Vagina (tissue), 2 donors: ENCODE results near the gene ATG3. TPM values are rescaled to one million over a fixed set of nuclear protein-coding genes. Genes with fewer than 3 reads are reported as not detected.

Source experiments
- DNase-seq, 2 donors: peaks; one replicate each; pipeline ENCODE4 v3.0.0-alpha.2; 2017; ENCODE audit errors: extremely low spot score in 2 of 2
- H3K27ac ChIP-seq: fragments of 200-600 bp; sonication (generic); one replicate; pipeline ENCODE4 v1.5.1; 2019
- H3K27me3 ChIP-seq: fragments of 200-600 bp; sonication (generic); one replicate; pipeline ENCODE4 v1.5.1; 2019
- H3K36me3 ChIP-seq, 2 donors: fragments of 200-600 bp; sonication (generic); one replicate each; pipeline ENCODE4 v1.5.1; 2017 to 2019
- H3K4me1 ChIP-seq: fragments of 200-600 bp; sonication (generic); one replicate; pipeline ENCODE4 v1.5.1; 2019
- H3K4me3 ChIP-seq, 2 donors: fragments of 200-600 bp; sonication (generic); 1 replicate in 1 of 2; 2 replicates in 1 of 2; pipeline ENCODE4 v1.5.1; 2016 to 2019
- H3K9me3 ChIP-seq: fragments of 200-600 bp; sonication (generic); one replicate; pipeline ENCODE4 v1.5.1; 2019
- POLR2A ChIP-seq, 2 donors: fragments of 450-650 bp; IDR thresholded peaks; one replicate each; pipeline ENCODE4 v1.6.1; 2017; ENCODE audit warnings: antibody characterized with exemption in 2 of 2, mild to moderate bottlenecking in 2 of 2, moderate library complexity in 2 of 2
- POLR2AphosphoS5 ChIP-seq, 2 donors: sonication (generic); formaldehyde crosslinking; IDR thresholded peaks; one replicate each; pipeline ENCODE4 v1.9.0; 2017; ENCODE audit warnings: antibody characterized with exemption in 2 of 2, mild to moderate bottlenecking in 2 of 2, low read depth in 1 of 2; ENCODE audit not compliant: insufficient read depth in 1 of 2
- intact Hi-C: fragments of 100-400 bp; cut with DNase I; formaldehyde crosslinking; loops from one replicate; pipeline ENCODE4 v1.15.1; 2023
- total RNA-seq: library from RNA; depleted of rRNA; stranded (reverse); fragments of >200 nt; gene quantifications from one replicate; pipeline ENCODE4 v1.2.3, GENCODE V29; 2016
- TF ChIP-seq, protein P1 (sequence below), 3 experiments: fragments of 450-650 bp in 2 of 3; fragments of 200-600 bp in 1 of 3; sonication (generic) in 1 of 3; IDR thresholded peaks; one replicate each; pipeline ENCODE4 v1.5.1; 2017 to 2019; ENCODE audit warnings: antibody characterized with exemption in 3 of 3, mild to moderate bottlenecking in 2 of 3, moderate library complexity in 2 of 3

ATG3 gene
- total RNA-seq, 1 donor from 2014 or later: 56.5 TPM

DNA sequence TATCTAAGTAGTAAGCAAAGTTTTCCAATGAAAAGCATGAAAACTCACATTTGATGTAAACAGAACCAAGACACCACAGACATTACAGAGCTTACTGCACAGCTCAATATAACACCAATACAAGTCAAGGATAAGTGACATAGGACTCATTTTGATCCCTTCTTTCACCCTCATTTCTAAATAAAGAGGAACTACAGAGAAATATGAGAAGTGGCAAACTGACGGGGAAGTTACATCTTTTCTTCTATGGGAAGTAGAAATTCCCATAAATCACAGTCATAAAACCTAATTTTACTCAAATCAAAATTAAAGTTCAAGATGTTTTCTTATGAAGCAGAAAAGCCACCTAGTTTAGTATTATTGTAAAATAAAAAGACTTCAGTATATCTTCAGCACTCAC lies 3.8 kb downstream of the ATG3 start:
- H3K4me1 ChIP-seq: peaks cover 44% of the 10 kb centered on the region
- H3K27me3 ChIP-seq: no peaks in the 10 kb centered on the region
- intact Hi-C loops: no loop called here
- no peak overlapping the region for H3K4me3 ChIP-seq
- TF ChIP-seq POLR2AphosphoS5 (IDR thresholded peaks at IDR 0.05; ENCODE audit: insufficient read depth in 1 of 2, low read depth in 1 of 2): no peak
- TF ChIP-seq, protein P1, sequence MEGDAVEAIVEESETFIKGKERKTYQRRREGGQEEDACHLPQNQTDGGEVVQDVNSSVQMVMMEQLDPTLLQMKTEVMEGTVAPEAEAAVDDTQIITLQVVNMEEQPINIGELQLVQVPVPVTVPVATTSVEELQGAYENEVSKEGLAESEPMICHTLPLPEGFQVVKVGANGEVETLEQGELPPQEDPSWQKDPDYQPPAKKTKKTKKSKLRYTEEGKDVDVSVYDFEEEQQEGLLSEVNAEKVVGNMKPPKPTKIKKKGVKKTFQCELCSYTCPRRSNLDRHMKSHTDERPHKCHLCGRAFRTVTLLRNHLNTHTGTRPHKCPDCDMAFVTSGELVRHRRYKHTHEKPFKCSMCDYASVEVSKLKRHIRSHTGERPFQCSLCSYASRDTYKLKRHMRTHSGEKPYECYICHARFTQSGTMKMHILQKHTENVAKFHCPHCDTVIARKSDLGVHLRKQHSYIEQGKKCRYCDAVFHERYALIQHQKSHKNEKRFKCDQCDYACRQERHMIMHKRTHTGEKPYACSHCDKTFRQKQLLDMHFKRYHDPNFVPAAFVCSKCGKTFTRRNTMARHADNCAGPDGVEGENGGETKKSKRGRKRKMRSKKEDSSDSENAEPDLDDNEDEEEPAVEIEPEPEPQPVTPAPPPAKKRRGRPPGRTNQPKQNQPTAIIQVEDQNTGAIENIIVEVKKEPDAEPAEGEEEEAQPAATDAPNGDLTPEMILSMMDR (IDR thresholded peaks at IDR 0.05): no peak
- no peak for TF ChIP-seq POLR2A (IDR thresholded peaks at IDR 0.05)
- H3K27ac ChIP-seq: no peak overlapping the region
- no peak for DNase-seq
- H3K36me3 ChIP-seq: peaks cover 0 to 8% of the 10 kb centered on the region in 2 donors
- H3K9me3 ChIP-seq: no peaks in the 10 kb centered on the region

- Histone ChIP-seq H3K9me3 (no peaks in the 10 kb centered on the region), H3K27ac (no peak overlapping the region), H3K4me1 (peaks cover 45% of the 10 kb centered on the region), H3K27me3 (no peaks in the 10 kb centered on the region), H3K36me3 (peaks cover 0 to 8% of the 10 kb centered on the region in 2 donors), H3K4me3 (no peak overlapping the region)
- intact Hi-C loops: no loop called here
- DNase-seq: no peak
- no peak for TF ChIP-seq POLR2A (IDR thresholded peaks at IDR 0.05)
Measured at GRCh38 chr3:112555535-112556170, 6.1 kb downstream of the ATG3 start.

GRCh38 chr3:112550859-112551258 lies 10.9 kb downstream of the ATG3 start:
- Histone ChIP-seq H3K27me3 (no peaks in the 10 kb centered on the region), H3K4me3 (no peak overlapping the region), H3K36me3 (peaks cover 0 to 24% of the 10 kb centered on the region in 2 donors), H3K9me3 (no peaks in the 10 kb centered on the region), H3K4me1 (peaks cover 16% of the 10 kb centered on the region), H3K27ac (no peak overlapping the region)
- intact Hi-C loops: no loop called here
- DNase-seq: no peak
- TF ChIP-seq, protein P1 (IDR thresholded peaks at IDR 0.05): no peak
- TF ChIP-seq POLR2AphosphoS5 (IDR thresholded peaks at IDR 0.05; ENCODE audit: insufficient read depth in 1 of 2, low read depth in 1 of 2) (no peak), POLR2A (IDR thresholded peaks at IDR 0.05) (no peak)

DNA sequence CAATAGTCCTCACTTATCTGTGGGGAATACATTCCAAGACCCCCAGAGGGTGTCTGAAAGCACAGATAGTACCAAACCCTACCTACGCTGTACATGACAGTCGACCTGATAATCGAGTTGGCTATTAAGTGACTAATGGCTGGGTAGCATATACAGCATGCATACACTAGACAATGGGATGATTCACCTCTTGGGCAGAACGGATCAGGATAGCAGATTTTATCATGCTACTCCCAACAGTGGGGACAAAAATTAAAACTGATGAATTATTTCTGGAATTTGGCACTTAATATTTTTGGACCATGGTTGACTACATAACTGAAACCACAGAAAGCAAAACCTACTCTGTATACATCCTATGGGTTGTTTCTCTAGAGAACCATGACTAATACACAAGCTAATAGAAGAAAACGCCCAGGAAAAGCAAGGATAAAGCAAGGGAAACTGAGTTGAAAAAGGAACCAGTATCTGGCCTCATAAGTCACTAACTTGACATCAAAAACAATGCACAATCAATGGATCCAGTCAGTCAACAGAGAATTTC lies 15.5 kb downstream of the ATG3 start:
- no peak for TF ChIP-seq POLR2A (IDR thresholded peaks at IDR 0.05)
- TF ChIP-seq, protein P1 (IDR thresholded peaks at IDR 0.05): no peak
- TF ChIP-seq POLR2AphosphoS5 (IDR thresholded peaks at IDR 0.05; ENCODE audit: insufficient read depth in 1 of 2, low read depth in 1 of 2): no peak
- DNase-seq: no peak
- Histone ChIP-seq H3K27ac (no peak overlapping the region), H3K27me3 (no peaks in the 10 kb centered on the region), H3K36me3 (peaks cover 0 to 45% of the 10 kb centered on the region in 2 donors), H3K4me3 (no peak overlapping the region), H3K4me1 (peaks cover 4% of the 10 kb centered on the region), H3K9me3 (no peaks in the 10 kb centered on the region)
- intact Hi-C loops: no loop called here

DNA sequence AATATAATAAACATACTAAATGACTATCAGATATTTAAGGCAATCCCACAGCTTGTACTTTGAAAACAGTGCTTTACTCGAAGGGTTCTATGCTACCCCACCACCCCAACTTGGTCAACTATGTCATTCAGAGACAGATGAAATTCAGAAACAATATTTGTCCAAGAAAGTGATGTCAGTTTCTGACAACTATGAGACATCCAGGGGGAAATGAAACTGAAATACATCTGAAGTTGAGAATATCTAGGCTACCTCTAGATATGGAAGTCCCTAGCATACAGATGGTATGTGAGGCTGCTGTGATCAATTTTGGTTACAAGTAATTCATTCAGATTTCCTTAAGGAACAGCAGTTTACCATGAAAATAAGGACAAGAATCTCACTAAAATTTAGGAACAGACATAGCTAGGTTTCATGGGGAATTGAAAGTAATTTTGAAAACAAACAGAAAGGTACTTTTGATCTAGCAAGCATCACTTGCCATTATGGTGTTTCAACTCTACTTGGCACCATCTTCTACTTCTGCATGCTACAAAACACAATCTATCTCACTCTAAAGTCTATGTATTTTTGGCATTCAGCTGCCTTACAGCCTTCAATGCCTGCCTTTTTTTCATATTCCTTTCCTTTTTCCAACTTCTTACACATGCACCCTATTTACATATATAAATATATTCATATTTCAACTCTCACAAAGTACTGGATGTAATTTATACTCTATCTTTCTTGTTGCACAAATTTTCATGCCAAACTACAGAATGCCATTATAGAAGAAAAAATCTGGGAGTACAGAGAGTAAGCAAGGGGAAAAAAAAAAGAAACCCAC lies 21.7 kb downstream of the ATG3 start:
- DNase-seq: no peak
- H3K27me3 ChIP-seq: no peaks in the 10 kb centered on the region
- H3K36me3 ChIP-seq: peaks cover 0 to 36% of the 10 kb centered on the region in 2 donors
- H3K27ac ChIP-seq: no peak overlapping the region
- no peaks in the 10 kb centered on the region for H3K9me3 ChIP-seq
- no peak for TF ChIP-seq POLR2A (IDR thresholded peaks at IDR 0.05)
- TF ChIP-seq, protein P1 (IDR thresholded peaks at IDR 0.05): no peak
- no peak for TF ChIP-seq POLR2AphosphoS5 (IDR thresholded peaks at IDR 0.05; ENCODE audit: insufficient read depth in 1 of 2, low read depth in 1 of 2)
- no peaks in the 10 kb centered on the region for H3K4me1 ChIP-seq
- H3K4me3 ChIP-seq: no peak overlapping the region
- intact Hi-C loops: no loop called here
